Measurements from ENCODE around the gene AGAP5. TPM values are rescaled to one million over a fixed set of nuclear protein-coding genes. Genes with fewer than 3 reads are reported as not detected.
"Not testable (repeated sequence)": the region's sequence is repeated elsewhere in the genome, so short reads cannot be mapped to it uniquely, and the experiment has no call there.

AGAP5 gene
- total and polyA plus RNA-seq, 3 donors from 2014 or later = 19.8 to 25.5 (median 20.3) TPM

GRCh38 chr10:73662705-73663104 is 35.2 kb downstream of the AGAP5 start:
- 86% methylated on average over 7 of the region's 7 CpGs for WGBS, 2 donors
- DNase-seq; H3K27ac ChIP-seq; H3K4me3 ChIP-seq; H3K9me3 ChIP-seq; intact Hi-C loops (cut with DNase I; ENCODE audit: low total_unique reads); H3K4me1 ChIP-seq; H3K36me3 ChIP-seq (ENCODE audit: low read depth, missing control alignments); H3K27me3 ChIP-seq: not testable (repeated sequence)

- Histone ChIP-seq H3K9me3 (no peaks in the 10 kb centered on the region), H3K4me1 (peaks cover 7% of the 10 kb centered on the region), H3K36me3 (ENCODE audit: low read depth, missing control alignments) (no peaks in the 10 kb centered on the region), H3K27me3 (no peaks in the 10 kb centered on the region), H3K4me3 (no peak within 1 kb of the TSS), H3K27ac (no peak within 1 kb of the TSS)
- WGBS, 2 donors = 33 to 54% methylated on average over 5 of the region's 5 CpGs
- no peak for DNase-seq
- intact Hi-C loops (cut with DNase I; ENCODE audit: low total_unique reads) = no loop called here
- TF ChIP-seq CTCF (IDR thresholded peaks at IDR 0.05) = no peak
- no peak for TF ChIP-seq POLR2A (IDR thresholded peaks at IDR 0.05)
Measured at GRCh38 chr10:73655990-73656298, 42.0 kb downstream of the AGAP5 start, which contains the start of gene SYNPO2L. Gene SYNPO2L (minus strand): TSS chr10:73656029. CDS start chr10:73655922, 107 bp downstream.

GRCh38 chr10:73655257-73655989 is 42.5 kb downstream of the AGAP5 start:
- TF ChIP-seq CTCF (IDR thresholded peaks at IDR 0.05) (no peak), POLR2A (IDR thresholded peaks at IDR 0.05) (no peak)
- DNase-seq = no peak
- peaks cover 7% of the 10 kb centered on the region for H3K4me1 ChIP-seq
- H3K4me3 ChIP-seq = no peak overlapping the region
- H3K9me3 ChIP-seq = no peaks in the 10 kb centered on the region
- H3K27me3 ChIP-seq = no peaks in the 10 kb centered on the region
- H3K36me3 ChIP-seq (ENCODE audit: low read depth, missing control alignments) = no peaks in the 10 kb centered on the region
- intact Hi-C loops (cut with DNase I; ENCODE audit: low total_unique reads) = no loop called here
- 65 to 83% methylated on average over 12 of the region's 12 CpGs for WGBS, 2 donors
- no peak overlapping the region for H3K27ac ChIP-seq

GRCh38 chr10:73653701-73654100 is 44.2 kb downstream of the AGAP5 start:
- no peaks in the 10 kb centered on the region for H3K27me3 ChIP-seq
- no peak for DNase-seq
- 67 to 86% methylated on average over 3 of the region's 3 CpGs for WGBS, 2 donors

GRCh38 chr10:73653195-73653594 is 44.7 kb downstream of the AGAP5 start:
- 92 to 93% methylated on average over 5 to 11 of the region's 11 CpGs for WGBS, 2 donors
- intact Hi-C loops (cut with DNase I; ENCODE audit: low total_unique reads) = no loop called here
- no peak overlapping the region for H3K4me3 ChIP-seq
- no peaks in the 10 kb centered on the region for H3K27me3 ChIP-seq
- H3K36me3 ChIP-seq (ENCODE audit: low read depth, missing control alignments) = no peaks in the 10 kb centered on the region
- H3K4me1 ChIP-seq = peaks cover 17% of the 10 kb centered on the region
- DNase-seq = no peak
- TF ChIP-seq POLR2A (IDR thresholded peaks at IDR 0.05) (no peak), CTCF (IDR thresholded peaks at IDR 0.05) (no peak)
- no peak overlapping the region for H3K27ac ChIP-seq
- H3K9me3 ChIP-seq = no peaks in the 10 kb centered on the region

More at GRCh38 chr10:73653701-73654100, 44.2 kb downstream of the AGAP5 start:
- Histone ChIP-seq H3K36me3 (ENCODE audit: low read depth, missing control alignments) (no peaks in the 10 kb centered on the region), H3K4me3 (no peak overlapping the region), H3K9me3 (no peaks in the 10 kb centered on the region), H3K4me1 (peaks cover 12% of the 10 kb centered on the region), H3K27ac (no peak overlapping the region)
- intact Hi-C loops (cut with DNase I; ENCODE audit: low total_unique reads) = no loop called here
- TF ChIP-seq CTCF (IDR thresholded peaks at IDR 0.05) (no peak), POLR2A (IDR thresholded peaks at IDR 0.05) (no peak)

Data from testis (tissue), 3 donors.